IPS-18a (cell line): ENCODE data around the gene BFAR.

ENCODE experiments used
- H3K27ac ChIP-seq: one replicate; pipeline ENCODE4 v1.5.1; 2013; ENCODE audit warnings: low read length
- H3K27me3 ChIP-seq: one replicate; pipeline ENCODE4 v1.6.1; 2013; ENCODE audit warnings: mild to moderate bottlenecking, low read length; ENCODE audit not compliant: control insufficient read depth, insufficient read depth
- H3K36me3 ChIP-seq: one replicate; pipeline ENCODE4 v1.6.1; 2013; ENCODE audit warnings: low read depth, low read length; ENCODE audit not compliant: control insufficient read depth
- H3K4me1 ChIP-seq: one replicate; pipeline ENCODE4 v1.6.1; 2013; ENCODE audit warnings: low read depth, low read length; ENCODE audit not compliant: control insufficient read depth
- H3K4me3 ChIP-seq: one replicate; pipeline ENCODE4 v1.5.1; 2013; ENCODE audit warnings: low read length
- H3K9ac ChIP-seq: one replicate; pipeline ENCODE4 v1.6.1; 2013; ENCODE audit warnings: mild to moderate bottlenecking, low read length, moderate library complexity
- H3K9me3 ChIP-seq: one replicate; pipeline ENCODE4 v1.6.1; 2013; ENCODE audit warnings: low read depth, low read length; ENCODE audit not compliant: control insufficient read depth

BFAR gene, protein sequence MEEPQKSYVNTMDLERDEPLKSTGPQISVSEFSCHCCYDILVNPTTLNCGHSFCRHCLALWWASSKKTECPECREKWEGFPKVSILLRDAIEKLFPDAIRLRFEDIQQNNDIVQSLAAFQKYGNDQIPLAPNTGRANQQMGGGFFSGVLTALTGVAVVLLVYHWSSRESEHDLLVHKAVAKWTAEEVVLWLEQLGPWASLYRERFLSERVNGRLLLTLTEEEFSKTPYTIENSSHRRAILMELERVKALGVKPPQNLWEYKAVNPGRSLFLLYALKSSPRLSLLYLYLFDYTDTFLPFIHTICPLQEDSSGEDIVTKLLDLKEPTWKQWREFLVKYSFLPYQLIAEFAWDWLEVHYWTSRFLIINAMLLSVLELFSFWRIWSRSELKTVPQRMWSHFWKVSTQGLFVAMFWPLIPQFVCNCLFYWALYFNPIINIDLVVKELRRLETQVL

GRCh38 chr16:14632693-14633569 lies at the start of gene BFAR:
Gene BFAR, plus strand, starts transcription at chr16:14632951. Its CDS starts 11,396 bp downstream, at chr16:14644347.
- no peaks in the 10 kb centered on the region for H3K9me3 ChIP-seq
- no peaks in the 10 kb centered on the region for H3K27me3 ChIP-seq
- no peaks in the 10 kb centered on the region for H3K36me3 ChIP-seq
- peak within 1 kb of the TSS; percentile 95 for H3K4me3 ChIP-seq
- peaks cover 30% of the 10 kb centered on the region for H3K4me1 ChIP-seq
- peak within 1 kb of the TSS; percentile 62 for H3K27ac ChIP-seq
- H3K9ac ChIP-seq = peak within 1 kb of the TSS; percentile 92

- H3K27ac ChIP-seq = no peak overlapping the region
- H3K9me3 ChIP-seq = no peaks in the 10 kb centered on the region
- H3K4me3 ChIP-seq = no peak overlapping the region
- no peaks in the 10 kb centered on the region for H3K4me1 ChIP-seq
- H3K36me3 ChIP-seq = peaks cover 64% of the 10 kb centered on the region
- H3K9ac ChIP-seq = no peak overlapping the region
- H3K27me3 ChIP-seq = no peaks in the 10 kb centered on the region
Observed at GRCh38 chr16:14585287-14585686, 47.5 kb upstream of the BFAR start.

DNA sequence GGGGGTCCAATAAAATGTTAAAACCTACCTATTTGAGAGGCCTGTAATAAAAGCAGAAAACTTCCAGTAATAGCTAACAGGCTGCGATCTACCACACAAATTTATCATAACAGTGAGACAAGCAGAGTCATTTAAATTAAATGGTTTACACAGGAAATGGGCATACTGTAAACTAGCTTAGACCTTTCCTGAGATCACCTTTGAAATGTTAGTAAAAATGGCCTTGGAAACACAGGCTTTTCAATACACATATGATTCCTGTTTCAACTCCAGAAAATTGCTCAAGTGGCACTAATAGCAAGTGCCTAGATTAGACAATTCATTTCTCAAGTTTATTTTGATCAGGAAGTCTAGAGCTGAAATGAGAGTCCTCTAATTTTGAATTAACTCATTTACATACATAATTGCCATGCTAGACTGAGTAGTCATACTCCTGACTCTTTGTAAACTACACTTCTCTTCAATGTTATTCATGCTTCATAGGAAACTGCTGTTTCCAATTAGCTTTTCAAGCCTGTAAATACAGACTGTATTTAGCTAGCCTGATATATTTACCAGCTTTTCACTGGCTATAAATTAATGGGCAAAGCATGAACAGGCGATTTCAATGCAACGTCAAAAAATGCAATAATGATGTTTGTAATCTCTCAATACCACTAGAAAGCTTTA lies 46.0 kb upstream of the BFAR start:
- H3K9ac ChIP-seq = no peak overlapping the region
- H3K36me3 ChIP-seq = peaks cover 59% of the 10 kb centered on the region
- no peaks in the 10 kb centered on the region for H3K9me3 ChIP-seq
- H3K27me3 ChIP-seq = no peaks in the 10 kb centered on the region
- no peak overlapping the region for H3K4me3 ChIP-seq
- no peaks in the 10 kb centered on the region for H3K4me1 ChIP-seq
- no peak overlapping the region for H3K27ac ChIP-seq

DNA sequence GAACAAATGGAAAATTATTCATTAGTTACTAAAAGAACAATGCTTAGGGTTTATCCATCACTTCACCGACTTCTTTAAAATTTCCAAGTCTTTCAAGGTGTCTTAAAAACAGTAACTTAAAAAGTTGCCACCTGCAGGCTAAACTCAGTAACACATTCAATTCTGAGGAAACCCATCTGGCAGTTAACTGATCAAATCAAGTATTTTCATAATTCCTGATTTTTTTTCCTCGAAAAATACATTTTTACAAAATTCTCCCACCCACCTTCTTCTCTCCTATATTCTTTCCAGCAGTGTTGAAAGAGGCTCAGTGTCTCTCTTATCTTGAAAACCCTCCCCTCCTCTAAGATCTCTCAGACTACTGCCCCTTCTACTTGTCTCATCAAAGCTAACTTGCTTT lies 32.6 kb upstream of the BFAR start:
- Histone ChIP-seq H3K4me1 (no peaks in the 10 kb centered on the region), H3K9me3 (no peaks in the 10 kb centered on the region), H3K27ac (no peak overlapping the region), H3K9ac (no peak overlapping the region), H3K36me3 (peaks cover 53% of the 10 kb centered on the region), H3K27me3 (no peaks in the 10 kb centered on the region), H3K4me3 (no peak overlapping the region)

DNA sequence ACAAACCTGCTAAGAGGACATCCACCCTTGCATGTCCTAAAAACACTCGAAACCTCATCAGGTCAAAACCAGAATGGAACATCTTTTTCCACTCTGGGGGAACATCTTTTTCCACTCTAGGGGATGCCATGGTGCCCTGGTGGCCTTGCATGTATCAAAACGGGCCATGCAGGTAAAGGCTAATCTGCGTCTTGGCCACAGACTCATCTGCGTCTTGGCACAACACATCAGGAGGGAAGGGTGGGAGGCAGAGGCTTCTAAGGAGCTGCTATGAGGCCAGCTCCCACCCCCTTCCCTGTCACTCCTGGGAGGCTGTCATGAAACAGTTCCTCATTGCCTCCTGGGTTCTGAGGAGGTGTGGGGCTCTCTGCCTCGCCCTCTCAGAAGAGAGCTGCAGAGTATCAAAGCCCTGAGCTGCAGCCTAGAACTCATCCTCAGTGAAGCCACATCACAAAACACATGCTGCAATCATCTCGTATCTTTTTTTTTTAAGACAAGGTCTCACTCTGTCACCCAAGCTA lies 30.2 kb upstream of the BFAR start:
- H3K9ac ChIP-seq = no peak overlapping the region
- no peaks in the 10 kb centered on the region for H3K27me3 ChIP-seq
- H3K36me3 ChIP-seq = peaks cover 63% of the 10 kb centered on the region
- no peaks in the 10 kb centered on the region for H3K9me3 ChIP-seq
- no peaks in the 10 kb centered on the region for H3K4me1 ChIP-seq
- H3K4me3 ChIP-seq = no peak overlapping the region
- H3K27ac ChIP-seq = no peak overlapping the region

GRCh38 chr16:14606102-14606501 lies 26.6 kb upstream of the BFAR start:
- H3K9me3 ChIP-seq = no peaks in the 10 kb centered on the region
- H3K36me3 ChIP-seq = peaks cover 77% of the 10 kb centered on the region
- H3K4me1 ChIP-seq = no peaks in the 10 kb centered on the region
- H3K4me3 ChIP-seq = no peak overlapping the region
- no peaks in the 10 kb centered on the region for H3K27me3 ChIP-seq
- no peak overlapping the region for H3K9ac ChIP-seq
- no peak overlapping the region for H3K27ac ChIP-seq

GRCh38 chr16:14608111-14608566 lies 24.6 kb upstream of the BFAR start:
- Histone ChIP-seq H3K9me3 (no peaks in the 10 kb centered on the region), H3K36me3 (peaks cover 74% of the 10 kb centered on the region), H3K27ac (no peak overlapping the region), H3K9ac (no peak overlapping the region), H3K4me1 (no peaks in the 10 kb centered on the region), H3K27me3 (no peaks in the 10 kb centered on the region), H3K4me3 (no peak overlapping the region)

GRCh38 chr16:14608604-14609003 lies 24.1 kb upstream of the BFAR start:
- Histone ChIP-seq H3K27me3 (no peaks in the 10 kb centered on the region), H3K4me1 (no peaks in the 10 kb centered on the region), H3K9me3 (no peaks in the 10 kb centered on the region), H3K27ac (no peak overlapping the region), H3K36me3 (peaks cover 70% of the 10 kb centered on the region), H3K4me3 (no peak overlapping the region), H3K9ac (no peak overlapping the region)

DNA sequence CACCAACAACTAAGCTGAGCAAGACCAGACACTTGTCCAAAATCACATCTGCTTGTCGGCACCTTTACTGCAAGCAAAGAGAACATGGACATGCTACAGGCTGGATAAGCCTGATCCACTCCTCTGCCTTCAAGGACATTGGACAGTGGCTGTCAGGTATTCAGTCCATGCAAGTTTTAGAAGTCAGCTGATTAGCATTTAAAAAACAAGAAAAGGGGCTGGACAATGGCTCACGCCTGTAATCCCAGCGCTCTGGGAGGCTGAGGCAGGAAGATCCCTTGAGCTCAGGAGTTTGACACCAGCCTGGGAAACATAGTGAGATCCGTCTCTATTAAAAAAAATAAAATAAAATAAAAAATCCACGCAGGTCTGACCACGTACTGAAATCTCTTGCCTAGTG lies 23.0 kb upstream of the BFAR start:
- no peak overlapping the region for H3K9ac ChIP-seq
- H3K27ac ChIP-seq = no peak overlapping the region
- H3K9me3 ChIP-seq = no peaks in the 10 kb centered on the region
- peaks cover 67% of the 10 kb centered on the region for H3K36me3 ChIP-seq
- H3K27me3 ChIP-seq = no peaks in the 10 kb centered on the region
- H3K4me3 ChIP-seq = no peak overlapping the region
- no peaks in the 10 kb centered on the region for H3K4me1 ChIP-seq

- H3K9me3 ChIP-seq = no peaks in the 10 kb centered on the region
- no peak overlapping the region for H3K4me3 ChIP-seq
- H3K27me3 ChIP-seq = no peaks in the 10 kb centered on the region
- no peaks in the 10 kb centered on the region for H3K4me1 ChIP-seq
- no peak overlapping the region for H3K27ac ChIP-seq
- H3K36me3 ChIP-seq = peaks cover 70% of the 10 kb centered on the region
- no peak overlapping the region for H3K9ac ChIP-seq
Observed at GRCh38 chr16:14611660-14612059, 21.1 kb upstream of the BFAR start.

- Histone ChIP-seq H3K36me3 (peaks cover 64% of the 10 kb centered on the region), H3K4me1 (no peaks in the 10 kb centered on the region), H3K4me3 (no peak overlapping the region)
Observed at GRCh38 chr16:14613991-14614390, 18.8 kb upstream of the BFAR start.

More at GRCh38 chr16:14613991-14614390, 18.8 kb upstream of the BFAR start:
- no peaks in the 10 kb centered on the region for H3K9me3 ChIP-seq
- no peaks in the 10 kb centered on the region for H3K27me3 ChIP-seq
- no peak overlapping the region for H3K27ac ChIP-seq
- H3K9ac ChIP-seq = no peak overlapping the region
